Middle frontal gyrus (tissue), 1 donor: ENCODE measurements around the gene TVP23C.
"Not testable (repeated sequence)": the region's sequence is repeated elsewhere in the genome, so short reads cannot be mapped to it uniquely, and the experiment has no call there.

Experiments used
- DNase-seq: peaks from one replicate; pipeline ENCODE4 v3.0.0-alpha.2; 2015; ENCODE audit warnings: low spot score; ENCODE audit errors: extremely low spot score

The TVP23C gene

DNA sequence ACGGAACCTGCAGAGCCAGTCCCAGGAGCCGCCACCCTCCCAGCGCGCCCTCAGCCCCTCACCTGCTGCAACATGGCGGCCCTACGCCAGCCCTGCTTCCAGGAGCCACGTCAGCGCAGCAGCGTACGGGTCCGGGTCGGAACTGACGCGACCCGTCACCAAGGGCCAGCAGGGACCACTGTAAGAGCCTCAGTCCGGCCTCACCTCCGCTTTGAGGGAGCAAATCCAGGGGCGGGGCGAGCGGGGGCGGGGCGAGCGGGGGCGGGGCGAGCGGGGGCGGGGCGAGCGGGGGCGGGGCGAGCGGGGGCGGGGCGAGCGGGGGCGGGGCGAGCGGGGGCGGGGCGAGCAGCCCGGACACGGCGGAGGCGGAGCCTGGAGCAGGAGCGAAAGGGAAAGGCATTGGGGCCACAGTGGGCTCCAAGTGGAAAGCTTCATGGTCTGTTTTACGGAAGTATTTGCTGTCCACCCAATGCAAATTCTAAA is at the start of gene TVP23C:
TVP23C (minus strand) TSS at position 109 of the 483 bp plus-strand sequence; CDS start at position 74, 35 bp downstream.
- not testable (repeated sequence) for DNase-seq

DNA sequence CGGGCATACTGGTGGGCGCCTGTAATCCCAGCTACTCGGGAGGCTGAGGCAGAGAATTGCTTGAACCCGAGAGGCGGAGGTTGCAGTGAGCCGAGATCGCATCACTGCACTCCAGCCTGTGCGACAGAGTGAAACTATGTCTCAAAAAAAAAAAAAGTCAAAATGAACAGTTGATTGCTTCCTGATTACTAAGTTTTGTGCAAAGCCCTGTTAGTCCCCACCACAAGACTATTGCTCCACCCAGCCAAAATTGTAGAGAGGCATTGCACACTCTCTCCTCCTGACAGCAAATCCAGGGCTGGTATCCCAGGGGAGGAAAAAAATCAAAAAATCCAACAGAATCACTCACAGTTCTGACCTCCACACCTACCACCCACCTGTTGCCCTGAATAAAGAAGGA is 29.7 kb upstream of the TVP23C start:
- not testable (repeated sequence) for DNase-seq

DNA sequence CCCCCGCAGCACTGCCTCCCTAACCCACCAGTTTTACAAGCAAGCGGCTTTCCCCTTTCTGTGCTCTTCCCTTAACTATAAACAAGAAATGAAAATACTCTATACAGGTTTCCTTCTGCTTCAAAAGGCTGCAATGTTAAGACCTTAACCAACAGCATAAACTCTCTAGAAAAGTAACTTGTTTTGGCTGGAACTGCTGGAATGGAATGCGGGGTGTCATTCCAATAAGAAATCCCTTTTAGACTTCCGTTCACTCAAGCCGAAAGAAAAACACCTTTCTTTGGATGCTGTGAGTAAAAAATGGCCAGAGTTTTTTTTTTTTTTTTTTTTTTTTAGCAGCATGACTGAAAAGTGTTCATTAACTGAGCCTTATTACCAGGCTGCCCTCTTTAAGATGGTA is 28.7 kb upstream of the TVP23C start:
- DNase-seq, result not testable (repeated sequence)

DNA sequence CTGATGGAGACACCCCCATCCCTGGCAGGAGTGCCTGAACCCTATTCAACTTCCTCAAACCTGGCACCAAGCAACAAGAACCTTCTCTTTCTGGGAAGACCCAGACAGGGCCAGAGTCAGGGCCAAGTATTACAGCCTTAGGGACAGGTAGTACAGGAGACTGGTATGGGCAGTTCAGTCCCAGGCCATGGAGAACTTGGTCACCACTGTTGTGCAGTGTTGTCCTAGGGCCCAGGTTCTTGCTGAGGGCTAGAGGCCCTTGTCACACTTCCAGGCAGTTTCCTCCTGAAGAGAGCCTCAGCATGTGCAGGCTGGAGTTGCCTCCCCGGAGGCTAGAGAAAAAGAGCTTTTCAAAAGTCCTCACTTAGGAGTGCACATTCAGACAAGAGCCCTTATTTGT is 27.6 kb upstream of the TVP23C start:
- not testable (repeated sequence) for DNase-seq

DNA sequence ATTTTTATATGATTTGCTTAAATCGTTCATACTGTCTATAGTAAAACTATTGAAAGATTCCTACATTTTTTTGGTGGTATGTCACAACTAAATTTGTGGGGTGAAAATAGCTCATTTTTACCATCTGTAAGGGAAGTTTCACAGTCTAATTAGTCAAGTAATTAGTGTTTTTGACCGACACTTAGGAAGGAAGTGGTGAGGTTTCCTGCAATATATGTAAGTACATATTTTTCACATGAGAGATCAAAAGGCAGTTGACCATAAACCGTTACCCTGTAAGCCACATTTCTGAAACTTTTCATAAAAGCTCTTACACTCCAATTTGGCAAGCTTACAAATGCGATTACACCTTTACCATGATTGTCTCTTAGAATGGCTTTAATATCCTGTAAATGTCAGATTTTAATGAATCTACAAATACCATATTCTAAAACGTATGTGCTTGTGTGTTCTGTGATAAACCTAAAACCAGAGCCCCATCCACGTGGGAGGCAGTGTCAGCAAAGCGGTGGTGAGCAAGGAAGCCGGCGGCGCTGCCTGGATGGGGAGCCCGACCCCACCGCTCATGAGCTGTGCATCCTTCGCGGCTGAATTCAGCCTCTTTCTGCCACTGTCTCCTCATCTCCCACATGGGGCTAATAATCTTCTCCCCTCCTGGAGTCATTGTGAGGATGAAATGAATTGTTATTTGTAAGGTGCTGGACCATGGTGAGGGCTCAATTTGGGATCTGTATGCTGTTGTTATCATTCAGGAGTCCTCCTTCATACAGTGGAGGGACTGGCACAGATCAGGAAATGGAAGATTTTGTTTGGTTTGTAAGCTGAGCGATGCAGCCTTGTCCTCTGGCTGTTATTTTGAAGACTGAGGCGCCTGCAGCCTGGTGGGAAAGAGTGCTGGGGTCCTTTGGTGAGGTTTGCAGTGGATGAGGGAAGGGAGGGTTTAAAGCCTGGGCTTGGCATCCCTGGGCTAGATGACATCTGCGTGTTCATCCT is 26.6 kb upstream of the TVP23C start:
- not testable (repeated sequence) for DNase-seq

DNA sequence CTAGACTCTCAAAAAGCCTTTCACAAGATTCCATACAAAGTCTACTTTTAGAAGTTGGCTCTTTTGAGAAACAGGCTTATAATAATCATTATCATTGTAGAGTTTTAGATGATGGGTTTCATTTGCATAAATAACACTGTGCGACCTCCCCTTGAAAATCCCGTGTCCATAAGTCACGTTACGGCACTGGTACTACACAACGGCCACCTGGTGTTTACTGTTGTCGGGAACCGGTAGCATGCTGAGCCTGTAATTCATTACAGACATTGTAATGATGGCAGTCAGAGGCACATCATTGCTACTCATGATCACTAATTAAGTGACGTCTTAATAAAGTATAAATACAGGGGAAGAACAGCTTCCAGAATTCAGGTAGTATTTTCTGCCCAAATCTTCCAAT is 24.7 kb upstream of the TVP23C start:
- not testable (repeated sequence) for DNase-seq

DNA sequence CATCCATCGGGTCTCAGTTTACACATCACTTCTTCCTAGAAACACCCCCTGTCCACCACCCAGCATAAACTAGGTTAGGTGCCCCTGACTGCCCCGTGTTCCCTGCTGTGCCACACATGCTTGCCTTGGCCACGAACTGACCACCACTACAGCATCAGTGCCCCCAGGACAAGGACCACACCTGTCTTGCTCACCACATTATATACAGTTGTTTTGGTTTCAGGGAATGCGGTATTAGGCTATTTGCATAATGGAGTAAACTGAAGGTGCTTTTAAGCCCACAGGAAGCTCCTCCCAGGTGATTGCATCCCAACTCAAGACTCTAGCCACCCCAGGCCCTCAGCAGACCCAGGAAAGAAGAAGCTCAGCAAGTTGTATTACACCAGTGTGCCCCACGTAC is 20.0 kb upstream of the TVP23C start:
- not testable (repeated sequence) for DNase-seq

DNA sequence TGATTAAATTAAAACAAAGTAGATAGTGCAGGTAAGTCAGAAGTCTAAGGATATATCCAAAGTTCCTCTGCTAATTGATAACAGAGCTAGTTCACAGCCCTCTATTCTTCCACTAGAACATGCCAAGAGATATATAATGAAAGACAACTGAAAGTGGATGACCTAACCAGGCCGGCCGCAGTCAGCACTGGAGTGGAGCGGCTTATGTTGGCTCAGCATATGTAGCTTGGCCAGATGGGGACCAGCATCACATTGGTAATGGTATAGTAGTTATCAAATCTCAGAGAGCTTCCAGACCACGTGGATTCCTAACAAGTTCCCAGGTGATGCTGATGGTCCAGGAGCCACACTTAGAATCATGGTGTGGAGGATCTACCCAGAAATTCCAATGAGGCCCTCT is 18.2 kb upstream of the TVP23C start:
- not testable (repeated sequence) for DNase-seq

DNA sequence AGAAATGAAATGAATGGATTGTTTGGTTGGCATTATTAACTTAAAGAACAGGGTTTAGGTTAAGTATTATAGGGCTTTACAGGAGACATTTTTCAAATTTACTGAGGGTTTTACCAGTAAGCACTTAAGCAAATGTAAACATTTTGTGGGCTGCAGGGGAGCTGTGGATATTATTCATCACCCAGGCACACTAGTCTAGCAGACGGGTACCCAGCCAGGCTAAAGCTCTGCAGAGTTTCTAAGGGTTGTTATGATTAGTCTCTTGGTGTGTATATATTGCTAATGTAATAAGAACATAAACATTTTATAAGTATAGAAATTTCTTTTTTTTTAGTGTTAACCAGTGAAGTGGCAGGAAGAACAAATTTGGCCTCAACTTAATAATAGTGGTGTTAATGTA is 13.6 kb upstream of the TVP23C start:
- DNase-seq, result not testable (repeated sequence)

DNA sequence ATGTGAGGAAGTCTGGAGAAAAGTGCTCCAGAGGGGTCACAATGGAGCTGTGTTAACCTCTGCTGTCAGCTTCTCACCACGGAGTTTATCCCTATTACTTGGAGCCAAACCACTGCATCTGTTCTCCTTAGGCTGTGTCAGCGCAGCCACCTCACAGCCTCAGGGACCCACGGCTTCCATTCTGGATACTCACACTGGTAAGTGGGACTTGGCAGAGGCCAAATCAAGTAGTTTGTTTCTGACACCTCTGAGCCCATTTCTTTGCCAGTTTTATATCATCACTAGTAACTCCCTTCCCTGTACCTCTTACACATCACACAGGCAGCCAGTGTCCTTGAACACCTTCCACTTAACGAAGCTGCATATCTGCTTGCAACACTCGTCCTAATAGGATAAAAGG is 11.4 kb upstream of the TVP23C start:
- not testable (repeated sequence) for DNase-seq

DNA sequence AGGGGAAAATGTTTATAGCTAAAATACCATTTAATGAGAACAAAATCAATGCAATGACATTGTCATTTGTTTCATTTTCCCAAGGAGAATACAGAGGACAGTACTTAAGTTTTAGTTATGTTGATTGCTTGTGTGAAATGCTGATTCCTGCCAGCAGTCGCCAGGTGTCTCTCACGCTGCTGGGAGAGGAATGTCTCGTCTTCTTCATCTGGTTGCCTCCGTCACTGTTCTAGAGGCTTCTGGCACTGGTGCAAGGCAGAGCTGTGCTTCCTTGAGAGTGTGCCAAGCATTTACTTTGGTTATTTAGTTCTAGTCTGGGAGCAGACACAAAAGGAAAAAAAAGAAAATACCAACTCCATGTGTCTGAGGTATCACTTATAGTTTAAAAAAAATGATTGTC is 10.6 kb upstream of the TVP23C start:
- DNase-seq, result not testable (repeated sequence)

DNA sequence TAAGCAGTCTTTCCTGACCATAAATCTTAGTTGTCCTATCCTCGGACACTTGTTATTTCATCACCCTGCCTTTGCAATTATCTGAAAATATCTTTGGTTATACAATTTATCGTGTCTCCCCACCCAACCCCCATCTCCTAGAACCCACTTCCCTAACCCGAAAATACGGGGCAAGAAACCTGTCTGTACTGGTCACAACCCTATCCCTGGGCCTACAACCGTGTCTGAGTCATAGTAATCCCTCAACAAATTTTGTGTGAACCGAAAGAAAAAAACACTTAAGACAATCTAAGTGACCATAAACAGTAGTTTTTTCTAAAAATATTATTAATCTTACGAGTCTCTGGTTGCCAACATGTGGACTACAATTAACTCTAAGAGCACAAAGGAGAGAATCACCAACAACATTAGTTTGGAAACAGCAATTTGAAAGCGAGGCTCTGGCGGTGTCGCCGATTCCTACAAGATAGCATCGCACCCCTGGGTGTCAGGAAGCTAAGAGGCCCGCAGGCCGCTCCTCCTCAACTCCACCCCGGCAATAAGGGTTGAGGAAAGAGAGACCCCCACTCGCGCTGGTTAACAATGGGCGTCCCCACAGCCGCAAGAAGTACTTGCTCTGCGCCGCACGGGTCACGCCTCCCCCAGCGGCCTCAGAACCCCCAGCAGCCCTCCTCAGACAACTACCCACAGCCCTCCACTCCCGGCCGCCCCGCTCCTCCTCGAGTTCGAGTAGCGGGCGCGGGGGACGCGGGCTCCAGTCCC is 489 bp downstream of the TVP23C start:
- not testable (repeated sequence) for DNase-seq

DNA sequence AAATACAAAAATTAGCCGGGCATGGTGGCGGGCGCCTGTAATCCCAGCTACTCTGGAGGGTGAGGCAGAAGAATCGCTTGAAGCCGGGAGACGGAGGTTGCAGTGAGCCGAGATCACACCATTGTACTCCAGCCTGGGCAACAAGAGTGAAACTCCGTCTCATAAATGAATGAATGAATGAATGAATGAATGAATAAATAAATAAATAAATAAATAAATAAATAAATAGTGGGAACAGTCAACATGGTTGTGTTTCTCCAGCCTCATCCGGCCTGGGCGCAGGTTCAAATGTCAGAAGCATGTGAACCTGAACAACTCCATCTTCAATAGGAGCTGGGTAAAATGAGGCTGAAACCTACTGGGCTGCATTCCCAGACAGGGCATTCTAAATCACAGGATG is 1.8 kb downstream of the TVP23C start:
- not testable (repeated sequence) for DNase-seq

DNA sequence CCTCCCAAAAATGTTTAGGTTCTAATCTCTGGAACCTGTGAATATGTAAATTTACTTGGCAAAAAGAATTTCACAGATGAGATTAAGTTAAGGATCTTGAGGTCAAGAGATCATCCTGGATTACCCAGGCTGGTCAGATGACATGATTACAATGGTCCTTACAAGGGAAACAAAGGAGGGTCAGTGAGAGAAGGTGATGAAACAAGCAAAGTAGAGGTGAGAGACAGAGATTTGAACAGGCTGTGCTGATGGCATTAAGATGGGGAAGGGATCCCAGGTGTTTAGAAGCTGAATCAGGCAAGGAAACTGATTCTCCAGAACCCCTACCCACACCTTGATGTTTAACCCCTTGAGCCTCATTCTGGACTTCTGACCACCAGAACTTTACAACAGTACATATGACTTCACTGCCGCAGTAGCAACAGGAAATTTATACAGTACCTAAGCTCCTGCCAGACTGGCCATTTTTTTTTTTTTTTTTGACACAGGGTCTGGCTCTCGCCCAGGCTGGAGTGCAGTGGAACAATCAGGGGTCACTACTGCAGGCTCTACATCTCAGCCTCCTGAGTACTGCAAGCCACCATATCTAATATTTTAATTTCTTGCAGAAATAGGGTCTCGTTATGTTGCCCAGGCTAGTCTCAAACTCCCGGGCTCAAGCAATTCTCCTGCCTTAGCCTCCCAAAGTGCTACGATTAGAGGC is 4.7 kb downstream of the TVP23C start:
- not testable (repeated sequence) for DNase-seq

DNA sequence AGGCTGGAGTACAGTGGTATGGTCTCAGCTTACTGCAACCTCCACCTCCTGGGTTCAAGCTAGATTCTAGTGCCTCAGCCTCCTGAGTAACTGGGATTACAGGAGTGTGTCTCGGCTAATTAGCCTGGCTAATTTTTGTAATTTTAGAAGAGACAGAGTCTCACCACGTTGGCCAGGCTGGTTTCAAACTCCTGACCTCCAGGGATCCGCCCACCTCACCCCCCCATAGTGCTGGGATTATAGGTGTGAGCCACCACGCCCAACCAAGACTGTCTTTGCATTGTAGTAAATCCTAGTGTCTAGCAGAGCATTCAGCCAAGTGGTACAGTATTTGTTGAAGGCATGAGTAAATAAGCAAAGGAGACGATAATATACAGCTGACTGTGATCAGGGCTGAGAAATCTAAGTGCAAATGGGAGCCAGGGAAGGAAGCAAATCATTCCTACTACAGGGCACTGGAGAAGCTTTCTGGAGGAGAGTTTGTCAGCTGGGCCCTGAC is 5.9 kb downstream of the TVP23C start:
- not testable (repeated sequence) for DNase-seq

DNA sequence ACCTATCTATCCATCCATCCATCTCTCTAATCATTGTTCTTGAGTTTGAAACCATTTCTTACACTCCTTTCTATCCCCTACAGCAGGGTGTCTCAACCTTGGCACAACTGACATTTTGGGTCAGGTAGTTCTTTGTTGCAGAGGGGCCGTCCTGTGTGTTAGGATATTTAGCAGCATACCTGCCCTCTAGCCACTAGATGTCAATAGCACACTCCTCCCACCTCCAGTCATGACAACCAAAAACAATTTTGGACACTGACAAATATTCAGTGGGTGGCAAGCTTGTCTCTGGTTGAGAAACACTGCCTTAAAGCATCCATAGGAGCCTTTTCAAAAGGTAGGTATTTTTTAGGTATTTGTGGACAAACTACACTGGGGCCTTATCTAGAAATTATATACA is 10.4 kb downstream of the TVP23C start:
- DNase-seq, result not testable (repeated sequence)

DNA sequence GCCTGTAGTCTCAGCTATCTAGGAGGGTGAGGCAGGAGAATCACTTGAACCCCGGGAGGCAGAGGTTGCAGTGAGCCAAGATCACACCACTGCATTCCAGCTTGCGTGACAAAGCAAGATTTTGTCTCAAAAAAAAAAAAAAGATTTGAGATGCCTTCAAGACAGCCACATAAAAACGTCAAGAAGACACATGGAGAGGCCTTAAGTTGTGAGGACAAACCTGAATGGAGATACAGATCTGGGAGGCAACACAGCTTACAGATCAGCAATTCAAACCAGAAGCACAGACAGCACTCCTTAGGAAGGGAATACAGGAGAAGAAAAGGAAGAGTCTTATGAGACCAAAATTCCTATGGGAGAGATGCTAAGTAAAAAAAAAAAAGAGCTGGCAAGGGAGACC is 13.7 kb downstream of the TVP23C start:
- DNase-seq, result not testable (repeated sequence)

DNA sequence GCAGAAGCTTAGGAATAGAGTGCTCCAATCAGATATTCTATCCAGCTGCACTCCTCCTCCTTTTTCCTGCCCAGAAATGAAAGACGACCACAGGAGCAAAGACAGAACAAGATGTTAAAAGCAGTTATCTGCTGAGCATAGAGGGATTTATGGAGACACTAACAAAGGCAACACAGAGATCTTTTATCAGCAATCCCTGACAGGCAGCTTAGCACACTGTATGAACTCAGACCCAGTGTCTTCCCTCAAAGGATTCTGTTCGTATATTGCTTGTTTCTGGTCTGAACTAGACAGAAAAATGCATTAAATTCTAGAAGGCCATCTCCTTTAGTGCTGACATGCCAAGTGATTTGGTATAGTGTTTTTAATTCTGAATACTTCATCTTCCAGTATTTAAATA is 16.7 kb downstream of the TVP23C start:
- DNase-seq, result not testable (repeated sequence)

DNA sequence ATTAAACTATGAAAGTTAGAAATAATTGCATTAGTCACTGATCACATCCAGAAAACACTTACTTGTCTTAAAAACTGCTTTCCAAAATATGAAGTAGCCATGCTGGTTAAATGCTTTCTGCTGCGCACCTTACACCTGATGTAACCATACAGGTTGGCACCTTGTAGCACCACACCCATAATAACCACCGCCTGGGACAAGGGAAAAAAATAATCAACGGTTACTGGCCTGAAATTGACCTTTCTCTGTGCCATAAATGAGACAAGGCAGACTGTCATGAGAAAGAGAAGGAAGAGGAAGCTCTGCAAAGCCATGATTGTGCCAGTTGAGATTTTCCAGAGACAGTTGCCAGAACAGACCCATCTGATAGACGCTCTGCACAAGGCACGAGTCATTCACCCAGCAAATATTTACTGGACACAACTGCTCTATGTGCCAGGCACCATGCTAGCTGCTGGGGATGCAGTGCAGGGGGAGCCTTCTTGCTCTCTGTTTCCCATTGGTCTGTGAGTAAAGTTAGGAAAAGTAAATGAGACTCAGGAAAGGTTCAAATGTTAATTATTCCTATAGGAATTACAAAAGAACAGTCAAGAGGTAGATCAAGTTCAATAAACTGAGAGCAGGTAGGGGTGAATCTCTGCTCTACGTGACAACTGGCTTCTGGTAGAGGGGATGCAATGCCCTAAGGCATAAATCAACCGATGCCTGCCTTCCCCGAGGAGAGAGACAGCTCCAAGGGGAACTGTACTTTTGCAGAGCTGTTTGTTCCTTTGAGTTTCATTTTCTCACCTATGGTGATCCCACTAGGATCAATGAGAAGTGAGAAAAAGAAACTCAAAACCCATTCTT is 22.7 kb downstream of the TVP23C start:
- not testable (repeated sequence) for DNase-seq

DNA sequence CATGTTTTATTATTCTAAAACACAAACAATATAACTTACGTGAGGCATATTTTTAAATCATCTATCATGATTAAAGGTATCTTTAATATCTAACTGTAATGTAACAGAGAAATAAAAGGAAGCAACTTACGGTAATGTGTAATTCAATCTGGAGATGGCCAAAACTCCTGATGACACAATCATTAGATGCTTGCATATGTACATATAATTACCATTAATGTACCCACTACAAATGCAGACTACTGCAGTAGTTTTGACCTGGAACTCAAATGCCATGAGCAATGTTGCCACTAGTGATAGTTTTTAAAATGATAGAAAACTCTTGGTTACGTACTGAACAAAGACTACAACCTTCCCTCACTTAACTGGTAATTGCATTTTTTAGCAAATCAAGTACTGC is 30.2 kb downstream of the TVP23C start:
- not testable (repeated sequence) for DNase-seq
